Measurements from ENCODE around the gene GLT8D2. TPM values are rescaled to one million over a fixed set of nuclear protein-coding genes. Genes with fewer than 3 reads are reported as not detected.

GLT8D2 gene
- total and polyA plus RNA-seq, 2 donors (not counting 1 experiment from before 2014, with no cell fraction given), result 36.3 to 90.1 TPM

- TF ChIP-seq EZH2 (IDR thresholded peaks at IDR 0.05; ENCODE audit: low read length, missing control alignments) (no peak), CTCF (conservative IDR thresholded peaks at IDR 0.05 in 1 of 2, IDR thresholded peaks at IDR 0.05 in 1 of 2; ENCODE audit: low read depth in 1 of 2, low read length in 2 of 2) (no peak)
- no peaks in the 10 kb centered on the region for H4K20me1 ChIP-seq (ENCODE audit: control insufficient read depth, extremely low read depth, insufficient read depth, low read length)
- H3K9me3 ChIP-seq (ENCODE audit: control insufficient read depth, insufficient read depth, low read depth, low read length), result no peaks in the 10 kb centered on the region
- H3K4me3 ChIP-seq (replicated peaks in 1 of 4; ENCODE audit: control extremely low read depth in 1 of 4, insufficient read depth in 1 of 4, low read depth in 3 of 4, low read length in 4 of 4), result peak overlapping the region in 1 of 4 experiments; percentile 2
- peaks cover 4% of the 10 kb centered on the region for H3K4me1 ChIP-seq (ENCODE audit: control insufficient read depth, extremely low read depth, insufficient read depth, low read length)
- H3K9ac ChIP-seq (ENCODE audit: insufficient read depth, low read length), result no peak overlapping the region
- no peaks in the 10 kb centered on the region for H3K27me3 ChIP-seq (ENCODE audit: control insufficient read depth, insufficient read depth, low read length)
- H3K79me2 ChIP-seq (ENCODE audit: control insufficient read depth, insufficient read depth, low read length), result peaks cover 94% of the 10 kb centered on the region
- no peak overlapping the region for H2AFZ ChIP-seq (ENCODE audit: low read length)
- H3K27ac ChIP-seq (ENCODE audit: insufficient read depth, low read length), result peak overlapping the region; percentile 7
- H3K36me3 ChIP-seq (ENCODE audit: control insufficient read depth, insufficient read depth, low read length), result no peaks in the 10 kb centered on the region
- H3K4me2 ChIP-seq (ENCODE audit: extremely low read depth, insufficient read depth, low read length), result peak overlapping the region; percentile 21
- peak in 1 of 2 donors; percentile 76 for DNase-seq (ENCODE audit: low read depth in 2 of 2)
These were observed 80.6 kb downstream of the GLT8D2 start for GRCh38 chr12:103969391-103969790.

GRCh38 chr12:103966736-103967135 lies 83.3 kb downstream of the GLT8D2 start:
- Histone ChIP-seq H2AFZ (ENCODE audit: low read length) (no peak overlapping the region), H3K4me3 (replicated peaks in 1 of 4; ENCODE audit: control extremely low read depth in 1 of 4, insufficient read depth in 1 of 4, low read depth in 3 of 4, low read length in 4 of 4) (peak overlapping the region; percentile 86 to 100 (median 94)), H3K9me3 (ENCODE audit: control insufficient read depth, insufficient read depth, low read depth, low read length) (no peaks in the 10 kb centered on the region), H3K79me2 (ENCODE audit: control insufficient read depth, insufficient read depth, low read length) (peaks cover 77% of the 10 kb centered on the region), H3K4me1 (ENCODE audit: control insufficient read depth, extremely low read depth, insufficient read depth, low read length) (peaks cover 9% of the 10 kb centered on the region), H3K27me3 (ENCODE audit: control insufficient read depth, insufficient read depth, low read length) (no peaks in the 10 kb centered on the region), H3K36me3 (ENCODE audit: control insufficient read depth, insufficient read depth, low read length) (no peaks in the 10 kb centered on the region), H3K9ac (ENCODE audit: insufficient read depth, low read length) (peak overlapping the region; percentile 82), H3K27ac (ENCODE audit: insufficient read depth, low read length) (peak overlapping the region; percentile 95), H4K20me1 (ENCODE audit: control insufficient read depth, extremely low read depth, insufficient read depth, low read length) (no peaks in the 10 kb centered on the region), H3K4me2 (ENCODE audit: extremely low read depth, insufficient read depth, low read length) (peak overlapping the region; percentile 97)
- no peak for TF ChIP-seq EZH2 (IDR thresholded peaks at IDR 0.05; ENCODE audit: low read length, missing control alignments)
- peak in 1 of 2 donors; percentile 49 for DNase-seq (ENCODE audit: low read depth in 2 of 2)

- Histone ChIP-seq H3K4me2 (ENCODE audit: extremely low read depth, insufficient read depth, low read length) (peak within 1 kb of the TSS; percentile 97), H3K27me3 (ENCODE audit: control insufficient read depth, insufficient read depth, low read length) (no peaks in the 10 kb centered on the region), H3K79me2 (ENCODE audit: control insufficient read depth, insufficient read depth, low read length) (peaks cover 68% of the 10 kb centered on the region), H3K4me3 (replicated peaks in 1 of 4; ENCODE audit: control extremely low read depth in 1 of 4, insufficient read depth in 1 of 4, low read depth in 3 of 4, low read length in 4 of 4) (peak within 1 kb of the TSS; percentile 86 to 100 (median 94)), H3K9me3 (ENCODE audit: control insufficient read depth, insufficient read depth, low read depth, low read length) (no peaks in the 10 kb centered on the region), H4K20me1 (ENCODE audit: control insufficient read depth, extremely low read depth, insufficient read depth, low read length) (no peaks in the 10 kb centered on the region), H3K27ac (ENCODE audit: insufficient read depth, low read length) (peak within 1 kb of the TSS; percentile 95), H3K4me1 (ENCODE audit: control insufficient read depth, extremely low read depth, insufficient read depth, low read length) (peaks cover 9% of the 10 kb centered on the region), H3K9ac (ENCODE audit: insufficient read depth, low read length) (peak within 1 kb of the TSS; percentile 82), H2AFZ (ENCODE audit: low read length) (peak within 1 kb of the TSS; percentile 87), H3K36me3 (ENCODE audit: control insufficient read depth, insufficient read depth, low read length) (no peaks in the 10 kb centered on the region)
- no peak for TF ChIP-seq EZH2 (IDR thresholded peaks at IDR 0.05; ENCODE audit: low read length, missing control alignments)
- TF ChIP-seq CTCF (conservative IDR thresholded peaks at IDR 0.05 in 1 of 2, IDR thresholded peaks at IDR 0.05 in 1 of 2; ENCODE audit: low read depth in 1 of 2, low read length in 2 of 2), result peak in 1 of 2 donors; percentile 2
- peak; percentile 99 for DNase-seq (ENCODE audit: low read depth in 2 of 2)
These were observed 84.1 kb downstream of the GLT8D2 start, which contains the start of gene TDG for GRCh38 chr12:103965590-103966504. TSS of gene TDG (plus strand) at chr12:103965872. CDS start at chr12:103966038, 166 bp downstream.

Measured in fibroblast of lung (primary cell).